CD4-positive, alpha-beta T cell (primary cell): ENCODE data around the gene ITGA5. TPM values are rescaled to one million over a fixed set of nuclear protein-coding genes. Genes with fewer than 3 reads are reported as not detected.

Experiments used
- ATAC-seq: fragments of 200-7000 bp; cut with Tn5 transposase; one replicate; pipeline ENCODE4 v1.10.0; 2022; ENCODE audit warnings: mild to moderate bottlenecking; ENCODE audit not compliant: poor library complexity
- CTCF ChIA-PET: fragments of 350-600 bp; sonication (Branson Sonifier 250); formaldehyde crosslinking; loops from one replicate; lab custom pipeline; 2021; ENCODE audit warnings: antibody characterized with exemption, inconsistent platforms; lab: Charles Lee
- POLR2A ChIA-PET: fragments of 350-600 bp; sonication (Branson Sonifier 250); formaldehyde crosslinking; loops from one replicate; lab custom pipeline; 2021; ENCODE audit warnings: antibody characterized with exemption, inconsistent platforms; lab: Charles Lee
- DNase-seq, 14 experiments: peaks; one replicate each; pipeline ENCODE4 v3.0.0-alpha.2; 2013 to 2020; ENCODE audit warnings: mixed read lengths in 2 of 14
- H3K27ac ChIP-seq, 2 donors: one replicate each; pipeline versions ENCODE4 v1.5.1 to v1.7.0; 2013; ENCODE audit warnings: low read length in 2 of 2, low read depth in 1 of 2, mild to moderate bottlenecking in 1 of 2
- H3K27me3 ChIP-seq, 2 experiments: 1 replicate in 1 of 2; 2 replicates in 1 of 2; pipeline versions ENCODE4 v1.6.1 to v1.7.0; 2013; ENCODE audit warnings: low read length in 2 of 2, control low read depth in 1 of 2, mild to moderate bottlenecking in 1 of 2, moderate library complexity in 1 of 2; ENCODE audit not compliant: insufficient read depth in 2 of 2, control insufficient read depth in 1 of 2
- H3K36me3 ChIP-seq: one replicate; pipeline ENCODE4 v1.6.1; 2013; ENCODE audit warnings: low read length, control low read depth; ENCODE audit not compliant: insufficient read depth
- H3K4me1 ChIP-seq: one replicate; pipeline ENCODE4 v1.6.1; 2013; ENCODE audit warnings: low read length, control low read depth; ENCODE audit not compliant: insufficient read depth
- H3K4me3 ChIP-seq: one replicate; pipeline ENCODE4 v1.5.1; 2013; ENCODE audit warnings: mild to moderate bottlenecking, low read length, moderate library complexity
- H3K9me3 ChIP-seq, 2 experiments: 1 replicate in 1 of 2; 2 replicates in 1 of 2; pipeline versions ENCODE4 v1.6.1 to v1.7.0; 2013; ENCODE audit warnings: low read length in 2 of 2, mild to moderate bottlenecking in 2 of 2, control low read depth in 1 of 2, moderate library complexity in 1 of 2; ENCODE audit not compliant: control insufficient read depth in 1 of 2, insufficient read depth in 1 of 2
- H3K27ac Mint-ChIP-seq: one replicate; pipeline ENCODE4 v1.8.0; 2020; ENCODE audit warnings: mixed read lengths
- H3K27me3 Mint-ChIP-seq: one replicate; pipeline ENCODE4 v1.8.0; 2021; ENCODE audit warnings: mixed read lengths
- H3K36me3 Mint-ChIP-seq: one replicate; pipeline ENCODE4 v1.8.0; 2021; ENCODE audit warnings: low read depth, mixed read lengths
- H3K4me1 Mint-ChIP-seq: one replicate; pipeline ENCODE4 v1.8.0; 2021; ENCODE audit warnings: low read depth, mixed read lengths
- H3K4me3 Mint-ChIP-seq: one replicate; pipeline ENCODE4 v1.8.0; 2020; ENCODE audit warnings: mild to moderate bottlenecking, mixed read lengths
- H3K9me3 Mint-ChIP-seq: one replicate; pipeline ENCODE4 v1.8.0; 2020; ENCODE audit warnings: mixed read lengths
- intact Hi-C, 2 experiments: fragments of 100-400 bp; cut with DNase I in 1 of 2; cut with micrococcal nuclease in 1 of 2; formaldehyde crosslinking; loops; one replicate each; pipeline versions ENCODE4 v1.15.1 to v1.9.0; 2023 to 2025; cut with DNase I, micrococcal nuclease
- total RNA-seq, 174 experiments: library from RNA in 2 of 174; stranded (reverse) in 2 of 174; gene quantifications; one replicate each; pipeline ENCODE4 v1.2.3 and lab custom pipeline; 2021 to 2026
- TF ChIP-seq, protein P1 (sequence below): fragments of 200-600 bp; IDR thresholded peaks from one replicate; pipeline ENCODE4 v1.8.0; 2022; ENCODE audit warnings: antibody characterized with exemption, mild to moderate bottlenecking

ITGA5 gene
- total RNA-seq, 2 experiments from 2014 or later = 143 to 159 TPM

GRCh38 chr12:54360717-54361456 is 58.2 kb downstream of the ITGA5 start:
- no peak overlapping the region for H3K27ac Mint-ChIP-seq
- POLR2A ChIA-PET = interaction anchor here (0.7 to 2.7 kb wide), 4 partner anchors 8 to 69 kb away, joined by 3 to 11 read pairs (median 5); partner anchors contain the start of gene COPZ1
- no peaks in the 10 kb centered on the region for H3K27me3 ChIP-seq
- DNase-seq (peak; percentile 20 to 75 (median 46)), ATAC-seq (no peak)
- H3K36me3 Mint-ChIP-seq = no peaks in the 10 kb centered on the region
- no peaks in the 10 kb centered on the region for H3K9me3 Mint-ChIP-seq
- H3K4me3 ChIP-seq = no peak overlapping the region
- TF ChIP-seq, protein P1, sequence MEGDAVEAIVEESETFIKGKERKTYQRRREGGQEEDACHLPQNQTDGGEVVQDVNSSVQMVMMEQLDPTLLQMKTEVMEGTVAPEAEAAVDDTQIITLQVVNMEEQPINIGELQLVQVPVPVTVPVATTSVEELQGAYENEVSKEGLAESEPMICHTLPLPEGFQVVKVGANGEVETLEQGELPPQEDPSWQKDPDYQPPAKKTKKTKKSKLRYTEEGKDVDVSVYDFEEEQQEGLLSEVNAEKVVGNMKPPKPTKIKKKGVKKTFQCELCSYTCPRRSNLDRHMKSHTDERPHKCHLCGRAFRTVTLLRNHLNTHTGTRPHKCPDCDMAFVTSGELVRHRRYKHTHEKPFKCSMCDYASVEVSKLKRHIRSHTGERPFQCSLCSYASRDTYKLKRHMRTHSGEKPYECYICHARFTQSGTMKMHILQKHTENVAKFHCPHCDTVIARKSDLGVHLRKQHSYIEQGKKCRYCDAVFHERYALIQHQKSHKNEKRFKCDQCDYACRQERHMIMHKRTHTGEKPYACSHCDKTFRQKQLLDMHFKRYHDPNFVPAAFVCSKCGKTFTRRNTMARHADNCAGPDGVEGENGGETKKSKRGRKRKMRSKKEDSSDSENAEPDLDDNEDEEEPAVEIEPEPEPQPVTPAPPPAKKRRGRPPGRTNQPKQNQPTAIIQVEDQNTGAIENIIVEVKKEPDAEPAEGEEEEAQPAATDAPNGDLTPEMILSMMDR = peak; percentile 72
- peaks cover 20% of the 10 kb centered on the region for H3K4me1 Mint-ChIP-seq
- peaks cover 53% of the 10 kb centered on the region for H3K4me1 ChIP-seq
- peak overlapping the region; percentile 70 for H3K4me3 Mint-ChIP-seq
- no peaks in the 10 kb centered on the region for H3K36me3 ChIP-seq
- H3K9me3 ChIP-seq = no peaks in the 10 kb centered on the region
- H3K27me3 Mint-ChIP-seq = no peaks in the 10 kb centered on the region
- CTCF ChIA-PET = interaction anchor here (0.5 to 2.9 kb wide), 6 partner anchors 18 to 109 kb away, joined by 3 to 16 read pairs (median 6); partner anchors contain the start of gene COPZ1
- intact Hi-C loops = loop anchor here (1.0 to 10.0 kb wide), 5 partner anchors 66 to 356 kb away; partner anchors contain the start of genes HOXC8 (in 1 of the 2) and HOXC9 (in 1 of the 2)
- H3K27ac ChIP-seq = no peak overlapping the region

DNA sequence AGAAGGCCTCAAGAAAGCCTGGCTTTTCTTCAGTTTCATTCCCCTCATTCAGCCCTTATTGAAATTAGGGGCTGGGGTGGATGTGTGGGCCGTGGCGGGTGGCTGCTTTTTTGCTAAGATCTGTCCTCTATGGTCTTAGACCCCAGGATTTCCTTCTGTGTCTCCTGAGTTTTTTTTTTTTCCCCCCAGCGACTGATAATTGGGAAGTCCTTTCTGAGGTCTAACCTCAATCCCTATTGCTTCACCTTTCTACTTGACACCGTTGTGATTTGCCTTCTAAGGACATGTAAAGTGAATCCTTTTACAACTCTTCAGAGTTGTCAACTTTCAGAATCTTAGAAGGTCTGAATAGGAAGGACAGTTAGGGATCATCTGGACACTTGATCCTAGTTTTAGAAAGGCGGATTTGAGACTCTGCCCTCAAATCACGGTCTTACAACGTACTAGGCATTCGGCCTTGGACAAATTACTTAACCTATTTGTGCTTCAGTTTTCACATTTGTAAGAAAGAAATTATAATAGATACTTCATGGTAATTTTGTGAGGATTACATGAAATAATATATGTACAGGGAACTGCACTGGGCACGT is 59.2 kb downstream of the ITGA5 start:
- Histone ChIP-seq H3K9me3 (no peaks in the 10 kb centered on the region), H3K36me3 (no peaks in the 10 kb centered on the region), H3K27ac (peak overlapping the region; percentile 78 to 93), H3K4me3 (peak overlapping the region; percentile 78), H3K4me1 (peaks cover 53% of the 10 kb centered on the region), H3K27me3 (no peaks in the 10 kb centered on the region)
- Mint-ChIP-seq H3K27me3 (no peaks in the 10 kb centered on the region), H3K36me3 (no peaks in the 10 kb centered on the region), H3K4me3 (no peak overlapping the region), H3K9me3 (no peaks in the 10 kb centered on the region), H3K4me1 (peaks cover 18% of the 10 kb centered on the region), H3K27ac (no peak overlapping the region)
- POLR2A ChIA-PET = interaction anchor here (0.8 to 3.4 kb wide), 26 partner anchors 9 to 200 kb away, joined by 3 to 82 read pairs (median 4); partner anchors contain the start of genes CBX5, COPZ1 and HNRNPA1
- DNase-seq (no peak), ATAC-seq (no peak)
- CTCF ChIA-PET = interaction anchor here (1.2 to 3.3 kb wide), 8 partner anchors 9 to 108 kb away, joined by 3 to 23 read pairs (median 8); partner anchors contain the start of genes COPZ1 and HNRNPA1
- TF ChIP-seq, protein P1 = no peak
- intact Hi-C loops = loop anchor here (1.0 to 10.0 kb wide), 7 partner anchors 23 to 355 kb away; partner anchors contain the start of genes CBX5 (in 1 of the 2), COPZ1 (in 1 of the 2), HNRNPA1 (in 1 of the 2) and HOXC8 (in 1 of the 2)
